ENCODE data around the gene DZIP1. TPM values are rescaled to one million over a fixed set of nuclear protein-coding genes. Genes with fewer than 3 reads are reported as not detected.
A peak's percentile ranks its signal among the peaks of the same experiment; 100 is the strongest.

The DZIP1 gene
- total RNA-seq, 1 experiment from 2014 or later = 33.6 TPM

DNA sequence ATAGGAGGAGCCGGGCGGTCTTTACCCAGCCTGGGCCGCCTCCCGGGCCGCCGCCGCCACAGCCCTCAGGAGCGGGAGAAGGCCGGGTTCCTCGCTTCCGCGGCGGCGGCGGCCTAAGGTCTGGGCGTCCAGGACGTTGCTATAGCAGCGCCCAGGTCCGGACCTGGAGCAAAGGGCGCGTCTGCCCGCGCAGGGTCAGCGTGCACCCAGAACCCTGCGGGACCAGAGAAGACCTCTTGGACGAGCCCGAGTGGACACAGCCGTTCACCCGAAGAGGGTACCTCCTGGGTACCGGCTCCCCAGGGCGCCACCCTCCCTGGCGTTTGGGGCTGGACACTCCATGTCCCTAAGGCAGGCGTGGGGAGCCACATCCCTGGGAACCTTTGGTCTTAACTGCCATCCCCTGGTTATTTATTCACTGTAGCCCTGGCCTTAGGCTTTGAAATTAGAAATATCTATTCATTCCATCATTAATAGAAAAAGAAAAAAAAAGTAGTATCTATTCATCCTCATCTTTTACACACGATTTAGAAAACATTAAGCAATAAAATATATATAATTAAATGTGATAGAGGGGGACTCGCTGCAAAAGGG, 2.4 kb downstream of the DZIP1 start:
- no peaks in the 10 kb centered on the region for H3K27me3 ChIP-seq (ENCODE audit: insufficient read depth, low read length)
- no peak overlapping the region for H2BK12ac ChIP-seq (ENCODE audit: insufficient read length, low read depth, low read length)
- H2BK15ac ChIP-seq (ENCODE audit: low read depth, low read length) = no peak overlapping the region
- no peak overlapping the region for H3K4ac ChIP-seq (ENCODE audit: low read depth, low read length)
- DNase-seq = peak; percentile 76
- no peak overlapping the region for H3K56ac ChIP-seq (ENCODE audit: insufficient read length, low read depth, low read length)
- no peak overlapping the region for H3K27ac ChIP-seq (ENCODE audit: insufficient read length, low read depth, low read length)
- peaks cover 2% of the 10 kb centered on the region; the same call in 1 of the 2 replicates for H3K4me1 ChIP-seq (ENCODE audit: insufficient read depth, low read length)
- H3K9ac ChIP-seq (ENCODE audit: extremely low read depth, insufficient read length, low read length) = no peak overlapping the region
- H2AK5ac ChIP-seq (ENCODE audit: insufficient read length, low read length) = no peak overlapping the region
- H3K4me3 Mint-ChIP-seq = peak overlapping the region in 1 of 2 experiments; percentile 27; a peak in 1 of 5 replicates
- H3K4me1 Mint-ChIP-seq = peaks cover 15 to 18% of the 10 kb centered on the region in 2 experiments
- H3K27ac Mint-ChIP-seq = no peak overlapping the region
- no peak overlapping the region for H3K18ac ChIP-seq (ENCODE audit: insufficient read length, low read depth, low read length)
- H3K9me3 Mint-ChIP-seq = no peaks in the 10 kb centered on the region
- no peak overlapping the region for H4K91ac ChIP-seq (ENCODE audit: insufficient read length, low read depth, low read length)
- no peak overlapping the region for H4K8ac ChIP-seq (replicated peaks; ENCODE audit: insufficient read length, low read depth, low read length)
- peaks cover 9% of the 10 kb centered on the region for H3K27me3 Mint-ChIP-seq (ENCODE audit: low read depth)
- no peaks in the 10 kb centered on the region for H3K9me3 ChIP-seq (ENCODE audit: control insufficient read depth, low read depth, low read length)
- no peak overlapping the region for H2BK120ac ChIP-seq (ENCODE audit: low read depth, low read length, poor library complexity, severe bottlenecking)
- H3K14ac ChIP-seq (ENCODE audit: insufficient read depth, low read length) = no peak overlapping the region
- H2AFZ ChIP-seq (ENCODE audit: low read length) = no peak overlapping the region
- no peak overlapping the region for H3T11ph ChIP-seq (ENCODE audit: low read length)
- no CpG with 5 or more reads among the region's 35 CpGs for WGBS (ENCODE audit: extremely low coverage, insufficient read length, low lambda C conversion rate)
- H3K79me2 ChIP-seq (ENCODE audit: insufficient read depth, low read length) = peaks cover 2% of the 10 kb centered on the region; the same call in 1 of the 2 replicates
- peak overlapping the region; percentile 14 for H3K4me2 ChIP-seq (ENCODE audit: insufficient read depth, insufficient read length, low read length)
- no peak overlapping the region for H2BK20ac ChIP-seq (ENCODE audit: low read depth, low read length, poor library complexity, severe bottlenecking)
- H3K79me1 ChIP-seq (ENCODE audit: insufficient read depth, low read depth, low read length, poor library complexity, severe bottlenecking) = no peaks in the 10 kb centered on the region
- no peaks in the 10 kb centered on the region for H4K20me1 ChIP-seq (ENCODE audit: control insufficient read depth, insufficient read depth, insufficient read length)
- peaks cover 18 to 31% (median 28%) of the 10 kb centered on the region in 3 experiments for H3K36me3 Mint-ChIP-seq (ENCODE audit: insufficient read depth in 1 of 3, low read depth in 3 of 3)
- H2BK5ac ChIP-seq (ENCODE audit: insufficient read length, low read length) = no peak overlapping the region
- no peak overlapping the region for H4K5ac ChIP-seq (ENCODE audit: insufficient read length, low read depth, low read length)
- no peak overlapping the region for H3K23ac ChIP-seq (ENCODE audit: insufficient read length, low read depth, low read length)
- TF ChIP-seq, protein P1, sequence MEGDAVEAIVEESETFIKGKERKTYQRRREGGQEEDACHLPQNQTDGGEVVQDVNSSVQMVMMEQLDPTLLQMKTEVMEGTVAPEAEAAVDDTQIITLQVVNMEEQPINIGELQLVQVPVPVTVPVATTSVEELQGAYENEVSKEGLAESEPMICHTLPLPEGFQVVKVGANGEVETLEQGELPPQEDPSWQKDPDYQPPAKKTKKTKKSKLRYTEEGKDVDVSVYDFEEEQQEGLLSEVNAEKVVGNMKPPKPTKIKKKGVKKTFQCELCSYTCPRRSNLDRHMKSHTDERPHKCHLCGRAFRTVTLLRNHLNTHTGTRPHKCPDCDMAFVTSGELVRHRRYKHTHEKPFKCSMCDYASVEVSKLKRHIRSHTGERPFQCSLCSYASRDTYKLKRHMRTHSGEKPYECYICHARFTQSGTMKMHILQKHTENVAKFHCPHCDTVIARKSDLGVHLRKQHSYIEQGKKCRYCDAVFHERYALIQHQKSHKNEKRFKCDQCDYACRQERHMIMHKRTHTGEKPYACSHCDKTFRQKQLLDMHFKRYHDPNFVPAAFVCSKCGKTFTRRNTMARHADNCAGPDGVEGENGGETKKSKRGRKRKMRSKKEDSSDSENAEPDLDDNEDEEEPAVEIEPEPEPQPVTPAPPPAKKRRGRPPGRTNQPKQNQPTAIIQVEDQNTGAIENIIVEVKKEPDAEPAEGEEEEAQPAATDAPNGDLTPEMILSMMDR (conservative IDR thresholded peaks at IDR 0.05) = no peak
- H3K23me2 ChIP-seq (ENCODE audit: insufficient read length, low read depth, low read length, poor library complexity, severe bottlenecking) = peaks cover 9% of the 10 kb centered on the region
